ENCODE results near the gene PAX3.

DNA sequence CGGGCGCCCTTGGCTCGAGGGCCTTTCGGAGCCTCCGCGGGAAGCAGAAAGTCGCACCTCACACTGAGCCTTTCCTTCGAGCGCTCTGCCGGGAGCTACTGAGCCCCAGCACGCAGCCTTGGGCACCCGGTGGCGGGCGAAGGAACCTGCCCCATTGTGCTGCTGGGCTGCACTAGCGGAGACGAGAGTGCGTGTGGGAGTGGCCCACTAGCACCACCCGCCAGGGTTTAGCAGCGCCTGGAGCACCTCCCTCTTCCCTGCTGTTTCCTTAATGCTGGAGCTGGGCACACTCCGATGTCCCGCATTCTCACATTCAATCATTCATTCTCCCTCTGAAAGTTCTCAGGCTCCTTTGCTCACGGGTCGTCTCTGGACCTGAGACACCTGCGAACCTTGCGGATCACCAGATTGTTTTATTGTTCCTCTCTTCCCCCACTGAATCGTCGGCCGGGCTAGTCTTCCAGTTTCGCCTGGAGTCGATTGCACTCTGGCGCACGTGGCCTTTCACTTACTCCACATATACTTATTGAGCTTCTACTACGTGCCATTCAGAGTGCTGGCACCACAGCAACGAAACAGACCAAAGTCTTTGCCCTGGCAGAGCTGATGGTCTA, 8.5 kb upstream of the PAX3 start:
- TF ChIP-seq BHLHE40 (IDR thresholded peaks at IDR 0.05; ENCODE audit: borderline replicate concordance) (no peak), FOXM1 (IDR thresholded peaks at IDR 0.05; ENCODE audit: borderline replicate concordance) (no peak), CTBP1 (IDR thresholded peaks at IDR 0.05; ENCODE audit: borderline replicate concordance) (no peak)
